G401 (cell line): ENCODE results near the gene PPP2R5C. TPM values are rescaled to one million over a fixed set of nuclear protein-coding genes. Genes with fewer than 3 reads are reported as not detected.

Experiments used
- DNase-seq: peaks from one replicate; pipeline ENCODE4 v3.0.0-alpha.2; 2015; ENCODE audit warnings: low spot score
- in situ Hi-C: cut with HindIII; loops from 2 replicates; pipeline ENCODE4 v1.10.0; 2016; ENCODE audit warnings: low sequenced_read_pairs, mixed read lengths
- total RNA-seq: library from RNA; depleted of rRNA; stranded (reverse); fragments of >200 nt; shearing (Covaris generic); gene quantifications from 2 replicates; pipeline ENCODE4 v1.2.3, GENCODE V29; 2014

The PPP2R5C gene
- total RNA-seq, 1 experiment from 2014 or later: 118 TPM

DNA sequence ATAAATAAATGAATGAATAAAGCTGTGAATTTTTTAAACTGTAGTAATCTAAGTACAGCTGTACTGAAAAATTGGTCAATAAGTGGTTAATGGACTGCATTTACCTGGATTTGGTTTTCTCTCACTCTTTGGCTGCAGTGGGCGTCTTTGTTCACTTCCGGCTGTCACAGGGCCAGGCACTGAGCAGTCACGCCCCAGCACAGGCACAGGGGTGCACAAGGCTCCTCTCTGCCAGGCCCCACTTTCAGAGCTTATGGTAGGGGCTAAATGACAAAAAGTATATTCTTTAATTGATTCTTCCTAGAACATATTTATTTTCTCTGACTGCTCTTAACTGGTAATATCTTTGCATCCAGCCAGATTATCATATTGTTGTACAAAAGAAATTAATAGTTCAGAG lies 132.2 kb downstream of the PPP2R5C start:
- no peak for DNase-seq
- in situ Hi-C loops: no loop called here

DNA sequence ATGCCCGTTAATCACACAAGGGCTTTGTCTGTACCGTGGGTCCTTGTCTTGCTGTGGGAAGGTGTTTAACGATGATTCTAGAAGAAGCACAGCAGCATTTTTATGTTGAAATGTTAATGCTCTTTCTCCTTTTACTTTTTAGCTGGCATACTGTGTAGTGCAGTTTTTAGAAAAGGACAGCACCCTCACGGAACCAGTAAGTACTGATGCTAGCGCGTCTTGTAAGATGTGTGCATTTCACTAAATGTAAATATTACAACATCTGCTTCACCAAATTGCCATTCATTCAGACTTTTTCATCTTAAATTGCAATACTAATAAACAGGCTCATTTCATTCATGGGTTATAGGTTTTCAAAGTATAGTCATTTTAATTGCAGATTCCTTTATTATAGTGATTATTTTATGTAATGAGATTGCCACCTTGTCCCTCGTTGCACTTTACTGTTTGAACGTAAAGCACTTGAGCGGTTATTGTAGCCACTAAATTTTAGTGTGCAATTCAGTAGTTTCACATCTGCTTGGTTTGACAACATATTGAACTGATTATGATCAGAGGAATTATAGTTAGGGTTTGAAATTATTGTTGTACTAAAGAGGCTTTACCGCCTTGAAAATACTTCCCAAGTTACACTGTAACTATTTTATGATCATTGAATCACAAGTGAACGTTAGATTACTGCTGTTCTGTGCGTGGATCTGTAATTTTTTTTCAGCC lies 133.0 kb downstream of the PPP2R5C start:
- in situ Hi-C loops: no loop called here

DNA sequence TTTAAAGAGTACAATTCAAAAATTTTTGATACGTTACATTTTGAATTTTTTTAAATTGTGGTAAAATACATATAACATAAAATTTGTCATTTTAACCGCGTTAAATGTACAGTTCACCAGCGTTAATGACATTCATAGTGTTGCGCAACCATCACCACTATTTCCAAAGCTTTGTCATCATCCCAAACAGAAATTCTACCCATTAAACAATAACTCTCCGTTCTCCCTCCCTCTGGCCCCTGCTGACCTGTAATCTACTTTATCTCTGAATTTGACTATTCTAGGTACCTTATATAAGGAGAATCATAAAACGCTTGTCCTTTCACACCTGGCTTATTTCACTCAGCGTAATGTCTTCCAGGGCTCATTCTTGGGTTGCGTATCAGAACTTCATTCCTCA lies 133.7 kb downstream of the PPP2R5C start:
- in situ Hi-C loops: no loop called here
- DNase-seq: no peak

More for the DNA sequence above, 133.0 kb downstream of the PPP2R5C start:
- DNase-seq: no peak

DNA sequence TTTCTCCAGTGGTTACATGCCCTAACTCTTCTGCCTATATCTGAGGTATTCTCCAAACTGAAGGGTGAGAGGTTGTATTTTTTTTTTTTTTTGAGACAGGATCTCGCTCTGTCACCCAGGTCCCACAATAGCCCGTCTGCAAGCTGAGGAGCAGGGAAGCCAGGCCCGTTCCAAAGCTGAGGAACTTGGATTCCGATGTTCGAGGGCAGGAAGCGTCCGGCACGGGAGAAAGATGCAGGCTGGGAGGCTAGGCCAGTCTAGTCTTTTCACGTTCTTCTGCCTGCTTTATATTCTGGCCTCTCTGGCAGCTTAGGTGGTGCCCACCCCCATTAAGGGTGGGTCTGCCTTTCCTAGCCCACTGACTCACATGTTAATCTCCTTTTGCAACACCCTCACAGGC lies 135.8 kb downstream of the PPP2R5C start:
- DNase-seq: no peak
- in situ Hi-C loops: no loop called here

DNA sequence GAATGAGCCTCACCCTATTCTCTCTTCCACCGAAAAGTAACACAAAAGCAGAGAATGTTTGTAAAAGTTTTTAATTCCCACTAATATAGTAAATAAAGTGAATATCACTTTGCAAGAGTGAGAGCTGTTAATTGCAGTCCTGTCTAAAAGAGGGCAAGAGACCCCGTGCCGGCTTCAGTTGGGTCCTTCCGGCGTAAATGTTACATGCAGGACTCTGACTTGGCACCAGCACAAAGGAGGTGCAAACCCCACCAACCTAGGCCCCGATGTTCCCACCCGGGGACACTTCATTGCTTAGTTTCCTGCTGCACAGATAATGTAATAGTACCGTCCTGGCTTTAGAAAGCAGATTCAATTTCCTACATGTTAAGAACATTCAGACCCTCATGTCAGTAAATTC lies 136.9 kb downstream of the PPP2R5C start:
- DNase-seq: no peak
- in situ Hi-C loops: no loop called here

DNA sequence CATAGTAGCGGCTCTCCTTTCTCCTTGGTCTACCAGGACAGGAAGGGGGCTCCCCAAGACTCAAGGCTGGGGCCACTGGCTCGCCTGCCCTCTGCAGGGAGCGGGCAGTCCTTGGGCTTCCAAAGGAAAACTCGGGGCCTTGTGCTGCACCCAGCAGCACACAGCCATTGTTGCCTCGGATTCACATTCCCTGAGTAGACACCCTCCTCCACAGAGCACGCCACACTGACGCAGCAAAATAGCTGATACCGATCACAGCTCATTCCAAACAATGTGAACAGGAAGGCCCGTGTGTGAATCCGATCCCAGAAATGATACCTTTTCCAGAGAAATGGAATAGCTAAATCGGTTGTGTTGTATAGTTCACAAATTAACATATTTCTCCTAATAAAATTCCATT lies 137.8 kb downstream of the PPP2R5C start:
- DNase-seq: no peak
- in situ Hi-C loops: no loop called here

DNA sequence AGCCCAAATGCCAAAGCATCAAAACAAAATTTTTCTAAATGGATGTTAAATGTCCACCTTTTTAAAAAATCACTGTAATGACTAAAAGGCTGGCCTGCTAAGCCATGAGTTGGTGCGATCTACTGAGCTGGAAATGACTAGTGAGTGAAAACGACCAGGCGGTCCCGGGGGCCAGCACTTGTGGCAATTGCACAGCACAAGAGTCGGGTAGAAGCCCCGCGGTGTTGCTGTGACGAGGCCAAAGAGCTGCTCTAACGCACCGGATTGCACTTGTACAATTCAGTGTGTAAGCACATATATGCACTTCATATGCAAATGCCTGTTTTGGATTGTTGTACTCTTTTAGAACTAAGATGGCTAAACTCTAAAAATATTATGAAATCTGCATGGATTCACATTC lies 138.7 kb downstream of the PPP2R5C start:
- no peak for DNase-seq
- in situ Hi-C loops: loop anchor here (5.0 kb wide), 1 partner anchor 43 kb away; no protein-coding TSS in a partner anchor

DNA sequence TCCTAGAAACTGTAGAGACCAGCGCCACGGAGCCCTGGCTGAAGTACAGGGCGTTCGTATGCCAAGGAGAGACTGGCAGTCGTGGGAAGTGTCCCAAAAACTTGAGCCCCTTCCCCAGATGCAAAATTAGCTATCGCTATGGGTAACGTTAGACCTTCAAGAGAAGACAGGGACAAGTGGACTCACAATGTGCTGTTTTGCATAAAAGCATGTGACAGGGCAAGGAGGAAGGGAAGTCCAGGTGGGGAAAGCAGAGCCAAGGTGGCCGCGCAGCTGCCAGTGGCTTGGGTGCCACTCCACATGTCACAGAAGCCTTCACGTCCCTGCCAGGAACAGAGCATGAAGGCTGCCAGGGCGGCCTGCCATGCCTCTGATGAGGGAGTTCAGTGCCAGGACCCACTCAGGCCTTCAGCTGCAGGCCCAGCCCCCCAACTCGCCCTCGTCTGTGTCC lies 141.6 kb downstream of the PPP2R5C start:
- DNase-seq: peak; percentile 52
- in situ Hi-C loops: loop anchor here (5.0 kb wide), 1 partner anchor 46 kb away; no protein-coding TSS in a partner anchor

DNA sequence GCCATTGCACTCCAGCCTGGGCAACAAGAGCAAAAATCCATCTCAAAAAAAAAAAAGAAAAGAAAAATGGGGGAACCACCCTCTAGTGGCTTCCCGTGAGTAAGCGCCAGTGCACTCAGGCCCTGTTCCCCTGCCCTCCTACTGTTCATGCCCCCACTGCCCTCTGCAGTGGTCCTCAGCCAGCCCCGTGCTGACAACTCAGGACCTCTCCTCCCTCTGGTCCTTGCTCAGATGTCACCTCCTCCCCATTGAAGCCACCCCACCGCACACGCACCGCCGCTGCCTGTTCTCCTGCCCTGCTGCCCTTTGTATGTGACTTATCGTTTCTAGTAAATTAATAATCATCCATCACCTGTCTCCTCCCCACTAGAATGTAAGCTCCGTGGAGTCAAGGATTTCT lies 144.1 kb downstream of the PPP2R5C start:
- in situ Hi-C loops: no loop called here
- DNase-seq: no peak

DNA sequence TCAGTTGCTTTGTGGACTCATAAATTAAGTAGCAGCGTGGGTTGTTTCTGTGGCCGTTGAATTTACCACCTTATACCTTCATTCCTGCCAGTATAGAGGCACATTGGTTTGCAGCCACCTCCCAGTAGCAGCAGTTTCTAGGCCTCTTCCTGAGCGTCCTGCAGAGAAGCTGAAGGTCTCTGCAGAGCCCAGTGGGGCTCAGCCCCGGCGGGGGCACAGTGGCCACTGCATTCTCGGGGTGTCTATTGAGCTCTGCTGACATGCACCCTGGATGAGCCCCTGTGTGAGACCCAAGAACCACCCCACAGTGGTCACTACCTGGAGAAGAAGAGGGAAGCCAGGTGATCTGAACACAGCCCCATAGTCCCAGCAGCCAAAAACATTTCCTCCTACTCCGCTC lies 145.1 kb downstream of the PPP2R5C start:
- in situ Hi-C loops: no loop called here

DNA sequence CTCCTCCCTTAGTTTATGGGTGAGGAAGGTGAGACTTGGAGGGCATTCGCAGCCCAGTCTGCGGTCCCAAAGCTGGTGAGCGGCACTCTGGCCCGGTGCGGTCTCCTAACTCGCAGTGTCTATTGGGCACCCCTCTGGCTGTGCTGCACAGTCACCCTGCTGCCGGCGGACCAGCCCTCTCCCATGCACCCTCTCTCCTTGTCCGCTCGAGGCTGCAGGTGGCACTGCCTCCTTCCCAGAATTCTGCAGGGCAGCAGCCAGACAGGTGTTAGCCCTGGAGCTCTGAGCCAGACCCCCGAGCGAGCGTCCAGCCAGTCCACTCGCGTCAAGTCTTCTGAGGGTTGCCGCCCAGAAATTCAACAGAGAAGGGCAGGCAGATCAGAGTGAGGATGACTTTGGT lies 146.1 kb downstream of the PPP2R5C start:
- DNase-seq: no peak
- in situ Hi-C loops: no loop called here

More for the DNA sequence above, 145.1 kb downstream of the PPP2R5C start:
- DNase-seq: no peak

DNA sequence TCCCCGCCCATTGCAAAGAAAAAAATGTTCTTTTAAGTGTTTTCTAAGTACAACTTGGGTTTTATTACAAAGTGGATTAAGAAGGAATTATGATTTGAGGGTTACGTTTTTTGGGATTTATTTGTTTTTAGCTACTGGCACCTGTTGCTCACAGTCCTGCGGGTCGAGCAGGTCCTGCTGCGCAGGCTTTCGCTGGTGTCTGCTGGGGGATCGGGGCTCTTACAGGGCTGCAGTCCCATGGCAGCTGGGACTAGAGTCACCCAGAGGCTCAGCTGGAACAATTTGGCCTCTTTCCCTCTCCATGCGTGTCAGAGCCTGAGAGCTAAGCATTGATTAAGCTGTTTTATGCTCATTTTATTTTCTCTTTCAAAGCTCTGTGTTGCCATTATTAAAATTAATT lies 147.3 kb downstream of the PPP2R5C start:
- in situ Hi-C loops: no loop called here
- no peak for DNase-seq

DNA sequence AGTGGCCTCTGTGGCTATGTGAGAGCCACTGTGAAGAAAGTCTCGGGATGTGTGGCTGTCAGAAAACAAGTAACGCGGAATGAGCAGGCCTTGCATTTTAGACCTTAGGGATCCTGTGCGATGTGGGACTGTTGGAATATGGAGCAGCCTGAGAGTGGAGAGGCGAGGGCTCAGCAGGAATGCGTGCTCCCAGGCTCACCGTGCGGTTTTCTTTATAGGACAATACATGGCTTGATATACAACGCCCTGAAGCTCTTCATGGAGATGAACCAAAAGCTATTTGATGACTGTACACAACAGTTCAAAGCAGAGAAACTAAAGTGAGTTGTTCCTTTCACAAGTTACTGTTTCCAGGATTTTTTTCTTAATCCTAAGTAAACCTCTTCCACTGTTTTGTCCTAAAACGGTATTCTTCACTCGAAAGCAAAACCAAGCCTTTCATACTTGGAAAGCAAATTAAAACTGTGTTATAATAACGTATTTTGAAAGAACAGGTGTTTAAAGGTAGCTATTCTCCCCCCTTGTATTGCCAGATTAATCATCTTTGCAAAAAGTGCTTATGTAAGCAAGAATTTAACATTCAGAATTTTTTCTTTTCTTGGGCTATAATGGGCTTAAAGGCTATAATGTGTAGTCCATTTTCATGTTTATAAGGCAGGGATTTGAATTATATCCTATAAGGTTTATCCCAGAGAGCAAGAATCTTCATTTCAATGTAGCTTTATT lies 148.0 kb downstream of the PPP2R5C start:
- no peak for DNase-seq
- in situ Hi-C loops: no loop called here

DNA sequence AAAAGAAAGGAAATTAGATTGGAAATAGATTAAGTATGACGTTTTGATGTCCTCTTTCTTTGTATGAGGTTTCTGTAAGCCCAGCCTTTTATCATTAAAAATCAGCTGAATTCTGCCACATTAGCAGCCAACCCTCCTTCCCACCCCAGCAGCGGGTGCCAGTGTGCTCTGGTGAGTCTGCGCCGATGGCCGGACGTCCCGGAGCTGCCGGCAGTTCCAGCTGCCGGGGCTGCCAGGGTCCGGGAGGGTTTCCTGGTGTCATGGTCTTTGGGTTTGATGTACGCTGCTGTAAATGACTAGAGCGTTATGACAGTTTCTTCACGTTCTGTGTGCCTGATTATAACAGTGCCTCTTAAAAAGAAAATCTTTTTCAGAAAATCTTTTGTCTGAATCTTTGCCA lies 151.3 kb downstream of the PPP2R5C start:
- DNase-seq: no peak
- in situ Hi-C loops: no loop called here

DNA sequence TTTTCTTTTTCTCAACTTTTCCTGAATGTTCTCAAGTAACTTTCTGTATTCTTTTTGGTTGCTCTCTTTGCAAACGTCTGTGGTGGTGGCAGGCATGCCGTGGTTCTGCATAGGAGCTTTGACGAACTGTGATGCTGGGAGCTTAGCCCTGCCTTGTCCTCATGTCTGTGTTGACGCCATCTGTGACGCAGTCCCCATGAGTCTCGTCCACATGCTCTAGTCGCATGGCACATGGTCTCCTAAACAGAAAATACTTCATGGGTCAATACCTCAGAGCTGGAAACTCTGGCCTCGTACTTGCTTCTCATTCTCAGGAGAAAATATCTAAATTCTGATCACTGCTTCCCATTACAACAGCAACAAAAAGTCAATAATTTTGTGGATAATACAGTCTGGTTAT lies 152.6 kb downstream of the PPP2R5C start:
- in situ Hi-C loops: no loop called here

DNA sequence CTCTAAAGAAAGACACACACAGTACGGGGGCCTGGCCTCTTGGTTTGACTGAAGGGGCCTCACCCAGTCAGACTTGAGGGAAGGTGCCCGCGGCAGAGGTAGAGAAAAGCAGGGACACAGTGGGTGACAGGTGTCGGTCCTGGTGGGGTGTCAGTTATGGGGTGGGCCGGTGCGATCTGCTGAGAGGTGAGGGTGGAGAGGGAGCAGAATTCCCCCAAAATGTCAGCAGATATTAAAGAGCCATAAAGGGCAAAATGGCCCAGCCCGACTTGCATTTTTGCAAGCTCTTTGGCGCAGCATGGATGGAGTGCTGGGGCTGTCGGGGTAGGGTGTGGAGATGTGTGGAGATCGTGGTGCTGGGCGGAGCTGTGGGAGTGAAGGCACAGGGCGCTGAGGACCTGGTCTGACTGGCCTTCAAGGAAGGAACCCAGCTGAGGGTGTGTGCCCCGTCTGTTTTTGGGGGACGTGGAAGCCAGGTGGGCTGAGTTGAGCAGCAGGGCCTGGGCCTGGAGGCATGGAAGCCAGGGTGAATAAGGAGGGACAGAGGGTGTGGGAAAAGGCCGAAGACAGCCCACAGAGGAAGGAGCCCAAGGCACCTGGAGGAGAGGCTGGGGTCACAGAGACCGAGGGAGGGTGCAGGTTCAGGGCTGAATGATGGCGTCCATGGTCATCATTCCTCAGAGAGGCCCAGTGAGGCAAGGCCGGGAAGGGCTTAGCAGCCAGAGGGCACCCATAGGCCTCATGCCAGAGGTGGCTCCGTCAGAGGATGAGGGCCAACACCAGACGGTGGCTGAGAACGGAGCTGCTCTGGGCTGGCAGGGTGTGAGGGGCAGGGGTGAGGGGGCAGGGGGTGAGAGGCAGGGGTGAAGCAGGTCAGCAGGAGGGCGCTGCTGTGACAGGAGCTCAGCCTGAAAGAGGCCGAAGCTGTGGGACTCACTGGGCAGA lies 154.6 kb downstream of the PPP2R5C start:
- in situ Hi-C loops: no loop called here
- no peak for DNase-seq

More for the DNA sequence above, 152.6 kb downstream of the PPP2R5C start:
- DNase-seq: no peak

DNA sequence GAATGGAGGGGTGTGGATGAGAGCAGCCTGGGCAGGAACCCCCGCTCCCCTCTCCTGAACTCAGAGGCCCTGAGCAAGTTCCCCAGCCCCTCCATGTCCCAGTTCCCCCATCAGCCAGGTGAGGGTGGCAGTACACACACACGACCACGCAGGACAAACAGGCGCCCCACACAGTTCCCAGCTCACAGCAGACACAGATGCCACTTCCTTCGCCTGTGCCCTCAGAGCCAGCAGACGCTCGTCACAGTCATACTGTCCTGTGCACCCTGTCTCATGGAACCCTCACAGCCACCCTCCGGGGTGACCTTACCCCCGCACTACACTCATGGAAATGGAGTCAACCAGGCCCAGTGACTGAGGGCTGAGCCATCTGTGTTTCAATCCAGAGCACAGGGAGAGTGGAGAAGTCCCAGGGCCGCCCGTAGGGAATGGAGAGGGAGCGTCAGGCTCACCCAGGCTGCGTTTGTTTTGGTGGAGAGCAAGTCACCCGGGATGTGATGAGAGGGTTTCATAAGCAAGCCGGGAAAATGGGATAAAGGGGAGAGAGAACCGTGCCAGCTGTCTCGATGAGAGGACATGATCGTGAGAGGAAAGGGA lies 155.4 kb downstream of the PPP2R5C start:
- no peak for DNase-seq
- in situ Hi-C loops: no loop called here

DNA sequence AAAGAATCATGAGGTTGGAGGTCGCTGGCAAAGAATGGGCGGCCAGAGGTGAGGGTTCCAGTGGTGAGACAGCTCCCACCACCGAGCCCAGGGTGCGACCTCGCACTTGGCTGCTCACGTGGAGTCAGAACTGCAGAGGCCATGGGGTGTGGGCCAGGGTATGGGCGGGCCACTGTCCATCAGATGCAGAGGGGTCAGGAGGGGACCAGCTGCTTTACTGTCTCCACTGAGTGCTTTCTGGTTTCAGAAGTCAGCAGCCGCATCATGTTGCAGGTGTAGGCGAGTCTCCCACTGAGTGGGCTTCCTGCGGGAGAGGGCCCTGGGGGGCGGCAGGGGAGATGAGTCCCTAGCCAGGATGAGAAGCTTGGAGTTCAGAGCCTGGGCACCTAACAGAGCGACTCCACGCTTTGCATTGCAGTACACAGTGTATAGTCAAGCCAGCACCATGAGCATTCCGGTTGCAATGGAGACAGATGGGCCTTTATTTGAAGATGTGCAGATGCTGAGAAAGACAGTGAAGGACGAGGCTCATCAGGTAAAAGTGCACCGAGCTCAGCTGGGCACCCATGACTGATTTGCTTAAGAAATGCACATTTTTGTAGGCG lies 156.0 kb downstream of the PPP2R5C start:
- in situ Hi-C loops: no loop called here

More for the DNA sequence above, 156.0 kb downstream of the PPP2R5C start:
- DNase-seq: no peak
